ENCODE measurements around the gene KRTAP9-2.
"Not testable (repeated sequence)": the region's sequence is repeated elsewhere in the genome, so short reads cannot be mapped to it uniquely, and the experiment has no call there.

Gene KRTAP9-2

GRCh38 chr17:41237949-41238437 is 11.5 kb downstream of the KRTAP9-2 start, which contains the start of gene KRTAP9-8:
TSS of gene KRTAP9-8 (plus strand) at chr17:41237999. CDS start at chr17:41238052, 53 bp downstream.
- not testable (repeated sequence) for DNase-seq

- not testable (repeated sequence) for DNase-seq
These were observed 20.7 kb downstream of the KRTAP9-2 start for GRCh38 chr17:41246995-41247787.

- not testable (repeated sequence) for DNase-seq
These were observed 23.3 kb downstream of the KRTAP9-2 start, which contains the start of gene KRTAP9-4 for GRCh38 chr17:41249637-41250240. TSS of gene KRTAP9-4 (plus strand) at chr17:41249687. CDS start at chr17:41249721, 34 bp downstream.

GRCh38 chr17:41251261-41251660 is 24.8 kb downstream of the KRTAP9-2 start:
- DNase-seq, result no peak

- no peak for DNase-seq
These were observed 28.4 kb downstream of the KRTAP9-2 start for GRCh38 chr17:41254861-41255260.

GRCh38 chr17:41255381-41256290 is 29.2 kb downstream of the KRTAP9-2 start, which contains the start of gene KRTAP9-9:
TSS of gene KRTAP9-9 (plus strand) at chr17:41255384.
- not testable (repeated sequence) for DNase-seq

GRCh38 chr17:41256291-41256685 is 29.8 kb downstream of the KRTAP9-2 start:
- no peak for DNase-seq

- no peak for DNase-seq
These were observed 32.0 kb downstream of the KRTAP9-2 start for GRCh38 chr17:41258406-41258805.

GRCh38 chr17:41263212-41263611 is 36.8 kb downstream of the KRTAP9-2 start:
- DNase-seq, result no peak

GRCh38 chr17:41264599-41264998 is 38.2 kb downstream of the KRTAP9-2 start:
- no peak for DNase-seq

- no peak for DNase-seq
These were observed 38.6 kb downstream of the KRTAP9-2 start, which contains the start of gene KRTAP9-6 for GRCh38 chr17:41265078-41265477. TSS of gene KRTAP9-6 (plus strand) at chr17:41265378. CDS start at chr17:41265378, 0 bp downstream.

- no peak for DNase-seq
These were observed 41.3 kb downstream of the KRTAP9-2 start for GRCh38 chr17:41267711-41268110.

GRCh38 chr17:41271323-41271722 is 44.9 kb downstream of the KRTAP9-2 start:
- not testable (repeated sequence) for DNase-seq

- no peak for DNase-seq
These were observed 45.4 kb downstream of the KRTAP9-2 start for GRCh38 chr17:41271858-41272257.

- DNase-seq, result not testable (repeated sequence)
These were observed 49.3 kb downstream of the KRTAP9-2 start, which contains the start of gene KRTAP9-7 for GRCh38 chr17:41275648-41276190. TSS of gene KRTAP9-7 (plus strand) at chr17:41275698. CDS start at chr17:41275698, 0 bp downstream.
